Lung microvascular endothelial cell (primary cell): ENCODE data around the gene NHERF1. TPM values are rescaled to one million over a fixed set of nuclear protein-coding genes. Genes with fewer than 3 reads are reported as not detected.

Experiments
- DNase-seq, 2 donors: peaks; one replicate each; pipeline versions ENCODE4 v3.0.0 to v3.0.0-alpha.2; 2010; ENCODE audit warnings: low read depth in 2 of 2
- total RNA-seq: library from RNA; depleted of rRNA; stranded (reverse); fragments of >200 nt; gene quantifications from 2 replicates; pipeline ENCODE4 v1.2.1, GENCODE V29; 2014

The NHERF1 gene
- total RNA-seq, 1 donor from 2014 or later, result 4.4 TPM

DNA sequence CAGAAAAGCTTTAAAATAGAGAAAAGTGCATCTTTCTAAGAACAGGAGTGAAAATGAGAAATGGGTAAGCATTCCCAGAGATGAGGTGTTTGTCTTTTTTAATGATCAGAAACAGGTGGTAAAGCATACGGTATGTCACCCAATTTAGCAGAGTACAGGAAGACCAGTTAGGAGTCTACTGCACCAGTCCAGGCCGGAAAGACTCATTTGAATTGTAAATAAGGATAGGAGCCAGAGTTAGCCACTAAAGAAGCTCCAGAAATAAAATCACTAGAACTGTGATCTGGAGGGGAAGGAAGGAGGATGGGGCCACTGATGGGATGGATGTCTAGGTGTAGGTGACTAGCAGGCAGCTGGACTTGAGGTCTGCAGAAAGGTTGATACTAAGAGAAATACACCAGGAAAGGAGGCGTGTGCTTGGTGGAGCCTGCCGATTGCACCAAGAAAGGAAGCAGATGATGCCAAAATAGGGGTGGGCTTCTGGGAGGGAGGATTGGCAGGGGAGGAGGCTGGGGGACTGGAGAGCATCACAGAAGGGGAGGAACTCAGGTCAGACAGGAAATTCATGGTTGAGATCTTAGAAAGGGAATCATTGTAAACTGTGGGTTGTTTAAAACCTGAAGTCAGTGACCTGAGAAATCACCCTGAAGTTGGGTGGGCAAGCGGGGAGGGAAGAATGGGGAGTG is 35.8 kb downstream of the NHERF1 start:
- DNase-seq, result no peak

DNA sequence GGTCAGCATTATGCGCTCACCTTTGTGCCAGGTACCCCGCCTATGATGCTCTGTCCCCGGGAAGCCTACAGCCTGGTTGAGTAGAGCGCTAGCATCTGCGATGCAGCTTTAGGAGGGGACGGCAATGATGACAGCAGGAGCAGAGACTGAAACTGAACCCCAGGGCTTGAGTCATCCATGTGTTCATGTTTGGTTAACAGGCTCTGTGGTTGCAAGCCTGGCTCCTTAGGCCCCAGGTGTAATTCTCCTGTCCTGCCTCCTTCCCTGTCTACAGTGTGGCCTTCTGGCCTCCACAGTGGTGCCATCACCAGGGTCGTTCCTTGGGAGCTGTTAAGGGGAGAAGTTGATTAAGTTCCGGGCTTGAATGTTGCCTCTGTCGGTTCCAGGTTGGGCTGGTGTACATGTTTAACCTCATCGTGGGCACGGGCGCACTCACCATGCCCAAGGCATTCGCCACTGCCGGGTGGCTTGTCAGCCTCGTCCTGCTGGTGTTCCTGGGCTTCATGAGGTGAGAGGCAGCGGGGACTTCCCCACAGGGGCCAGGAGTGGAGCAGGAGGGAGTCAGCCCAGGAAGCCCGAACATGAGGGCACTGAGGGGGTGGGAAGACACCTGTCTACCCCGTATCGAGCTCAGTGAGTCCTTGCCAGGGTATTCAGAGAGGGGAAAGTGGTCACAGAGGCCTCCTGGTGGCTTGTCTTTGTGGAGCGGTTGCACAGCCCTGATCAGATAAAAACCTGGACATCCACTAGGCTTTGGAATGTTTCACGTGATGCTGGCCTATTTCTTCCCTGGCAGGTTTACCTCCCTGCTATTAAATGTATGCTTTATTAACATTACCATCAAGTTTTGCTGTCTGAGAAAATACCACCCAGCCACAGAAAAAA is 36.9 kb downstream of the NHERF1 start:
- no peak for DNase-seq

DNA sequence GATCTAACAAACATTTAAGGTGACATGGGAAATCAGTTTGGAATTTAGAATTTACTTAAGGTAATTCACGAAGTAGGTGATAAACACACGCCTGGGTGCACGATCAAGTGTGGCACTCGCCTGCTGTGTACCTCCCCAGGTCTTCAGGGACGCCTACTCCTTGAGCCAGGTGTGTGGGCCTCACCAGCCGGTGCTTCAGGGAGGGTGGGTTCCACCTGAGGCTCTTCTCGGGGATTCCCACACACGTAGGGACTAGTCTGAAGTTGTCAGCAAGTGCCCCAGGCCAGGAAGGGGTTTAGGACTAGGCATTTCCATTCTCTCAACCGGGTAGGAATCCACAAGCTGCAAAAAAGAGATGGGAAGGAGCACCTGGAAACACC is 37.5 kb downstream of the NHERF1 start:
- DNase-seq, result no peak

DNA sequence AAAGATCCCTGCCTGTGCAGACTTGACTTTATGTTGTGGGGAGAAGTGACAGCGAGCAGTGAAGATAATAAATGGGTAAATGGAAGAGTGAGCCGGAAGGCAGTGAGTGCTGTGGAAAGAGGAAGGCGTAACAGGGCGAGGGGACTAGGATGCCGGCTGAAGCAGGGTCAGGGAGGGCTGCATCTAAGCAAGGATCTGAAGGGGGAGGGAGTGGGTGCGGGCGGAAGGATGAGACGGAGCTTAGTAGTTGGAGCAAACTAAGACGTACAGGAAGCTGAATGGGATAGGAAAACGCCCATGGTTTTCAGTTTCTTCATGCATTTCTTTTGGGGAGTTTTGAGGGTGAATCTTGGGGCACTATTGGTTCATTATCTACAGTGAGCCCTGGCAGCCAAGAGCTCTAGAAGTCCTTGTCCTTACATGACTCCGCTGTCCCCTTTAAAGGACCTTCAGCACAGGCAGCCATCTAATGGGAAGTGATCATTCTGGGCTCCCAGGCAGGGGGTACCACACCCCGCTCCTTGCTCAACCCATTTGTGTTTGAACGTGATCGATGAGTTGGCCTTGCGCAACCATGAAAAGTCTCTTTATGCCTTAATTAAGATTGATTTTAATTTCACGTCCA is 38.1 kb downstream of the NHERF1 start:
- DNase-seq, result no peak

DNA sequence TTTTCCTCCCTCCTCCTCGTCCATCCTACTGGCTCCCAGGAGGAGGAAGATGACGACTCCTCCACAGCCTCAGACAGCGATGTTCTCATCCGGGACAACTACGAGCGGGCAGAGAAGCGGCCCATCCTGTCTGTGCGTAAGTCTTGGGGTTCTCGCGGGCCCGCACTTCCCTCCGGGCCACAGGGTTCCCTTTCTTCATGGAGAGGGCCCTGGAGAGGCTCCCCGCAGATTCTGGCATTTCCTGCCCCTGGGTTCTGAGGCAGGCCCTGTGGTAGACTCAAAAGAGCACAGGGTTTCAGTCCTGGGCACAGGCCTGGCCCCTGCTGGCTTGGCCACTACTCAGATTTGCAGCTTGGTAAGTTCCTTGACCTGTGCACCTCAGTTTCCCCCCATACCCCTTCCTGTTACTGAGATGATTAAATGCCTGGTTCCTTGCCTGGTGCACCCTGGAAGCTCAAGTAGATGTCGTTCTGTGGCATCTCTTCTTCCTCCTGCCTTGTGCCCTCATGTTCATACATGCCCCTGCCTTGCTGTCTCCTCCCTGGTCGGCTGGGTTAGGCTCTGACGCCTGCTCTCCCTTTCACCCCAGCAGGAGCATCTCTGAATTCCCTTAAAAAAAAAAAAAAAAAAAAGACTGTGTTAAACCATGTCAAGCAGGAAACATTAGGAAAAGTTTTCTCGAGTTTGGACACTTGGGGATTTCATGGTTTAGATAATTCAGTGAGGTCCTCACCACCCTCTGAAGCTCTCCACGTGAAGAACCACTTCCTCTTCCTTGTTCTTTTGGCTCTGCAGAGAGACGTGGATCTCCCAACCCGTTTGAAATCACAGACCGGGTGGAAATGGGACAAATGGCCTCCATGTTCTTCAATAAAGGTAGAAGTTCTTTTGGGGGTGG is 42.0 kb downstream of the NHERF1 start:
- DNase-seq, result no peak

DNA sequence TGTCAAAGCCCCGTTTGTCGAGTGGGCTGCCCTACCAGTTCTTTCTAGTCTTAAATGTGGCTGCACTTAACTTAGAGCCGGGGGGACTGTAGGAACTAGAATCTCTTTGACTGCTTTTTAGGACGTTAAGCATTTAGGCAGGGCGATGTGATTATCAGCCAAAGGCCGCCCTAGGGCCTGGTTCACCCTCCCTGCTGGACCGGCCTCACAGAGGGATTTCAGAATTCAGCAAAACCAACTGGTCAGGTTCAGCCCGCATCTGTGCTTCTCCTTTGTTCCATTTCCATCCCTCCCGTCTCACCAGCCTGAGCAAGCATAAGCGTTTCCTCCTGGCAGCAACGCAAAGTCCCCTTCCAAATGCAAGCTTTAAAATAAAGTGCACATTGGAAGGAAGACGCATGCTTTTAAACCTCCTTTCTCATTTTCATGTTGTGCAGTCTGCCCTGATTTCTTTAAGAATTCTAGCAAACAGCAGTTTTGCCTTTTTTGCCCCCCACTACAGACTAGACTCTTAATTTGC is 44.2 kb downstream of the NHERF1 start:
- DNase-seq, result no peak

DNA sequence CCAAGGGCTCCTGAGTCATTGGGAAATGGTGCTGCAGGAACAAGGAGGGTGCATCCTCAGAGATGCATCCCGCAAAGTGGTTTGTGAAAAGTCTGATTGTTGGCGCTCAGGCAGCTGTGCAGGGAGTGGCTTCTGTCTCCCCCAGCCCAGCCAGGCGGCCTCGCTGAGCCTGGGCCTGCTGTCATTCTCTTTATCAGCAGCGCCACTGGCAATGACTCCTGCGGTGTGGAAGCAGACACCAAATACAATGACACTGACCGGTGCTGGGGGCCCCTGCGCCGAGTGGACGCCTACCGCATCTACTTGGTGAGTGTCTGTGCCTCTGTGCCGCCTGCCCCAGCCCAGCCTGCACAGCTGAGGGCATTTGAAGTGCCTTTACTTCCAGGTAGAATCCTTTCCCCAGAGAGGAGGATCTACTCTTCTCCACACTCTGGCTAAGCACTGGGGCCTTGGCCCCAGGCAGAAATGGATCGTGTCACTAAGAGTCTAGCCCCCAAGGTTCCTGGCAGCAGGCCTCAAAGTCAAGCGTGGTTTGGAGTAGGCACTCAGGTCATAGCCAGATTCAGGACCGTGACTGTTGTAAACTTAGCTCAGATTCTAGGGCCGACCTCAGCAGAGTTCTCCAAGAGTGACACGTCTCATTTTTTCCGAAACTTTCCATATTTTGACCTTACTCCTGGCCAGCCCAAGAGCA is 47.0 kb downstream of the NHERF1 start:
- DNase-seq, result no peak

DNA sequence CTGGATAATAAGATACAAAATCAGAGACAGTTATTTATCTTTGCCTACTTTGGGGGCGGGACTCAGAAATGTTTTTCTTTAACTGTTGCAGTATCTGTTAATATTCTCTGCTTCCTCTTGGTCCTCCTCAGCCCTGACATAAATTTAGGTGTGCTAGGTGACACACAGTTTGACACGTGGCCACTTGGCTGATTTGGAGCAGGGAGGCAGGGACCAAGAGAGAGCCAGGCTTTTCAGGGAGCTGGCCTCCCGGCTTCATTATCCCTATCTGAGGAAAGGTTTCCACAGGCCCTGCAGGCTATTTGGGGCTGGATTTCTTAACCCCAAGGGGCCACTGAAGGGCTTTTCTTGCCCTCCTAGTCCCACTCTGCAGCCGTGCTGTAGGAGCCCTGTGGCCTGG is 47.8 kb downstream of the NHERF1 start:
- DNase-seq, result no peak

DNA sequence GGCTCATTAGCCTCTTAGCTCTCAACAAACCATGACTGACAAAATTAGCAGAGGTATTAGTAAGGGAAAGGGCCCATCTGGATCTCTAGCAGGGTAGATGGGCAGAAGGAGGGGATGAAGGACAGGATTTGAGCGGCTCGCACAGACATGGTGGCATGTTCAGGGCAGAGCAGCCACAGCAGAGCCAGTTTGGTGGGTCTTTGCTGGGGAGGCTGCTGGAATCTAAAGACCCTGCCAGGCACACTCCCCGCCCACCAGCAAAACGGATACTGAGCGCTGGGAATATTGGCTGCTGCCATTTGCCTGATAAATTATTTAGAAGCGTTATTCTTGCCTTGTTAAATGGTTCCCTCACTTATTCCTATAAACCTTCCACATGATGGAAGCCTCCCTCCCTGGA is 48.4 kb downstream of the NHERF1 start:
- no peak for DNase-seq

DNA sequence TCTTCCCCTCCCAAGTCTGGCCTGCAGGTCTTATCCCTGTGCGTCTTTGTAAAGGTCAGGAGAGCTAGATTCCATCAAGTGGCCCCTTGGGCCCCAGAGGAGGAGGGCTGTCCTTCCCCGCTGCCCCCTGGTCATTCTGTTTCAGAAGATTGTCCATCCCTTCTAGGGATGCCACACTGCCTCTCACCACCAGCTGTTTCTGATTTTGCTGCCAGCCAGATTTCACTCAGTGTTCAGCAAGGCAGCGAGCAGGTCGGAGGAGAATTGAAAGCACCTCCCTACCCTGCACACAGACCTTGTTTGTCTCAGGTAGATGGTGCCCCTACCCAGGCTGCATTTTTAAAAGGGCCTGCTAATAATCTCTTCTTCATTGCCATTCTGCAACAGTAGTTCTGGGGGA is 49.4 kb downstream of the NHERF1 start:
- DNase-seq, result no peak

DNA sequence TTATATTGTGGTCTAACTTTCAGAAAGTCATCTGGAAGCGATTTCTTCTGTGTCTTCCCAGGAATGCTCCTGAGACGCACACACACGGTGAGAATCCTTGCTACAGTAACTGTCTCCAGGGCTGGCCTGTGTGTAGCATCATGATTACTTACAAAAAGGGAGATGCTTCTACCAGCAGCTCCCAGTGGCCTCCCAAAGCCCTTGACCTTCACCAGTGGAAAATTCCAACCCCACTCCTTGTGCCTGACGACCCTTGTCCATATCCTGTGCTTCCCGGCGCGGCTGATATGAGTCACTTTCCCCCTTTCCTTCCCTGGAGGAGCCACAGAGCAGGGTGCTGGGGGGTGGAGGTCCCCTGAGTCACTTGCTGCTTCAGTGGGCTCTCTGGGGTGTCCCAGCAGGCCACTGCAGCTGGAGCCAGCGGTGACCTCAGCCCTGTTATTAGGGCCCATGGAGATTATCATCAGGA is 49.8 kb downstream of the NHERF1 start:
- peak; percentile 46 to 69 for DNase-seq

DNA sequence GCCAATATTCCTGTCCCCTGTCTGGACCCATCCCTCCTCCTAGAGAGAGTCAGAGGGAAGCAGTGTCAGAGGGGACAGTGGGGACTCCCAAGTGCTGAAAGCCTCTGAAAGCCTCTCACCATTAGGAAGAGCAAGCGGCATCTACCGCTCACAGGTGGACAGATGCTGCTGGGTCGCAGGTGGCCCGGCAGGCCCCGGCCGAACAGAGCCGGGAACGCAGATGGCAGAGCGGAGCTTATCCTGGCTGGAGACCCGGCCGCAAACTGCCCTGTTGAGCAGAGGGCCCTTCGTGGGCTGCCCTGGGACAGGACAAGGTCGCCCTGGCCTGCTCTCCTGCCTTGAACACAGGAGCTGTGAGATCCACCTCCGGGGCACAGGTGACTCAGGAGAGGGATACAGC is 50.7 kb downstream of the NHERF1 start:
- DNase-seq, result no peak

DNA sequence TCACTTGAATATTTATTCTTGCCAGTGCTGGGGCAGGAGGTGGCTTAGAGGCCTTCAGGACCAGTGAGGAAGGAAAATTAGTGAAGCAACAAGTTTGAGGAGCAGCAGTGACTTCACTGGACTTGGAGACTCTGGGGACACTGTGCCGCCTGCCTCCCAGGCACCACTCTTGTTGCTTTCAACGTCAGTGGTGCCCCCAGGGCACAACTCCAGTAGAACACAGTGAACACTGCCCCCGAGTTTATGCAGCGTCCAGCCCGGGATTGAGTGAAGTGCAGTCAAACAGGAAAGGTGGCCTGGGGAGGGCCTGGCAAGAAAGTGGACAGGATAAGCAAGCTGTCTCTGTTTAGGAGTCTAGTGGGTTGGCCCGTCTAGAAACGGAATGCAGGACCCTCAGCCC is 52.1 kb downstream of the NHERF1 start:
- DNase-seq, result no peak

DNA sequence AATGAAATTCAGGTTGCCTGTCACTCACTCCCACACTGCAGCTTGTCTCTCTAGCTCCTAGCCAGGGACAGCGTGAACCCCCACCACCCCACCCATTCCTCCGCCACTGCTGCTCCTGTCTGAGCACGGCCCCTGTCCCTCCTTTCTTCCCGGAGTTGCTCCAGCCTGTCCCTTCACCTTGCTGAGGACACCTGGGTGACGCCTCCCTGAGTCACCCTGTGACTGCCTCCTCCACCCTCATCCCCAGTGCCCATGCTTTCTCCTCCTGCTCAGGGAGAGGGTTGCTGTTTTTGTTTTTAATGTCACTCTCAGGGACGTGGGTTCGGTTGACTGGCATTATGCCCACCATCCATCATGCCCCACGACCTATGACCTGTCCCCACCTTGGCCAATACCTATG is 53.5 kb downstream of the NHERF1 start:
- no peak for DNase-seq

DNA sequence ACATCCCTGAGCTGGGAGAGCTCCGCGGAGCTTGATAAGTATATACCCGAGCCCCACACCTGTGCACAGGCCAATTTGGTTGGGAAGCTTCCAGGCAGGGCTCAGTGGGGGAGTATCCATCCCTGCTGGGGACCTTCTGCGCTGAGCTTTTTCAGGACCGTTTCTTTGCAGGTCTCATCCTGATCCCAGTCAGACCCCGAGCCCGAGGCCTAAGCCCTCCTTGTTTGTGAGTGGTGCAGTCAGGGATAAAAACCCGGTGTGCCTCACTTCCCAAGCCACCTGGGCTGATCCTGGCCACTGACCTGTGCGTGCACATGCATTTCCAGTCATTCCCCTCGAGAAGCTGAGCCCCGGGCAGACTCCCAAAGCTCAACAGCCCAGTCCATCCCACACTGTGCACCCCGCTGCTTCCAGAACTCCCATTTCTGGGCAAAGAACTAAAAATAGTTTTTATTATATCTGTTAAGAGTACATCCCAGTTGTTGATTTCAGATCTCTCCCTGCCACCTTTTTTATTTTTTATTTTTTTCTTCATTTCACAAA is 55.0 kb downstream of the NHERF1 start:
- DNase-seq, result no peak

DNA sequence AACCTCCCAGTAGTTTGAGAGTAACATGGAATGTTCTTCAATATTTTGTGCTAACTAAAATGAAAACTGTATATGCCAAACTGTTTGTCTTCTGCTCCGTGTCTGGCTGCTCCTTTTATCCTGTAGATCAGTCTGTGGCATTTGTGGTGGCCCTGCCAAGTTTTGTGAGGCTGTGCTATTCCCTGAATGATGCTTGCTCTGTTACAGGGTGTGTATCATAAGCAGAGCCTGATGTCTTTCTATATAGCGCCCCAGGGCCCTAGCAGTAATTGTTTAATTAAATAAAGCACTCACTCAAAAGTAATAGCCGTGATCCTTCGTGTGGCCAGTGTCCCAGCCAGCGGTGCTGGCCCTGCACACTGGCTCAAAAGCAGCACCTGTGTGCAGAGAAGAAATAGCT is 55.5 kb downstream of the NHERF1 start:
- DNase-seq, result no peak

DNA sequence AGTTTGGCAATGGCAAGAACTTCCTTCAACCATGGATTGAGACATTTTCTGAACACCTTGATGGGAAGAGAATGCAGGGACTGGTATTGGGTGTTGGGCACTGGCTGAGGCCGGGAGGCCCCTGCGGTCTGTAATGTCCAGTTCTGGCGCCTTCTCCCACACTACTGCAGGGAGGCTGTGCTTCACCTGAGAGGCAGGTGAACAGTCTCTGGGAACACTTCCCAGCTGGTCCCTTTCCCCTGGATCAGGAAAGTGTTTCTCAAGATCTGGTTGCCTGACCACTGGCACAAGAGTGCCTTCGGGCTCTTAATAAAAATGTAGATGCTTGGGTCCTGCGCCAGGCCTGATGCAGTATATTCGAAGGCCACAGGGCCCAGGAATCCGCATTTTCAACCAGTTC is 56.3 kb downstream of the NHERF1 start:
- DNase-seq, result no peak

DNA sequence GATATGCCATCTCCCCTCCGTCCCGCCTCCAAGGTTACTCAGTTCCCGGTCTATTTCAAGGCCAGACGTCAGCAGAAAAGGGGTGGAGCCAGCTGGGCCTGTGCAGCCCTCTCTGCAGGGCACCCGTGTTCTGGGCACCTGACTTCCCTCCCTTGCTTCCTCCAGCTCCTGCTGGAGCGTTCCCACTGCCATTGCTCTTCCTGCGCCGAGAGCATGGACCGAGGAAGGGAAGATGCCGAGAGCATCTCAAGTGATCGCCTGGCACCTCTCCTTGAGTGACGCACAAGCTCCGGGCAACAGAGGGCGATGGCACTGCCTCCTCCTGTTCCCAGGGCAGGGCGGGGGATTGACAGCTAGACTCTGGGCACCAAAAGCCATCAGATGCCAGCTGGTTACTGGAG is 57.2 kb downstream of the NHERF1 start:
- DNase-seq, result no peak

DNA sequence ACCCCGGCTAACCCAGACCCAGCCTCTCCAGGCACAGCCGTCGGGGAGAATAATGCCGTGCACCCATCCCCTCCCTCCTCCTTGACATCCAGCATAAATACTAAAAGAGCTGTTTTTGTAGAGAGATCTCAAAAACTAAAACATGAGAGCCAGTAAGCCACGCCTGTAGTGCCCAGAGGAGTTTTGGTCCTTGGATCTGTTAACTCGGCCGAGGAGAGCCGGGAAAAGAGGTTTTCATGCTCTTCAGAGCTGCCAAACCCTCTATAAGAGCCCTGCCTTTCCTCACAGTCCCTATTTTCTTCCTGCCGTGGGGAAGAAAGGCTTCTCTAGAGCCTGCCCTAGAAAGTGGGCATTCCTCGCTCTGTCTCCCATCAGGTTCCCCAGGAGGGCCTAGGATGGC is 57.9 kb downstream of the NHERF1 start:
- DNase-seq, result no peak

DNA sequence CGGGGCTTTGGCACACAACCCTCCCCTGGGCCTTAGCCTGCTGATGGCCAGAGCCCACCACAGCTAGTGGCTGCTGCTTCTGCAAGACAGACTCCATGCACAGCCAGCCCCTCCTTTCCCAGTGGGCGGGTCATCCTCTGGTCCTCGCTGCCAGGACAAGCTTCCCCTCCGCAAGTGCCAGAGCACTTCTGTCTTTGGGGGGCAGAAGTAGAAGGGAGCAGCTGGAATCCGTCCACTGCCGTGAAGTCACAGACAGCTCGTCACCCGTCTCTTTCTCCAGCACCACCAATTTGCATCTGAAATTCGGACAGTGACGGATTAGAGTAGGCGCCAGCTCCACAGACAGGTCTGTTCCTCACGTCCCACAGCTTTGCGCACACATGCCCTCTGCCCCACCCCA is 59.0 kb downstream of the NHERF1 start:
- DNase-seq, result no peak
